Breast epithelium (tissue), 3 donors: ENCODE data around the gene ZNF761.
"Not testable (repeated sequence)": the region's sequence is repeated elsewhere in the genome, so short reads cannot be mapped to it uniquely, and the experiment has no call there.

Experiments
- CTCF ChIP-seq, 3 donors: fragments of 450-650 bp; IDR thresholded peaks; one replicate each; pipeline ENCODE4 v1.5.1; 2016 to 2017; ENCODE audit warnings: antibody characterized with exemption in 3 of 3, mild to moderate bottlenecking in 3 of 3, moderate library complexity in 3 of 3
- POLR2A ChIP-seq: fragments of 450-650 bp; IDR thresholded peaks from one replicate; pipeline ENCODE4 v1.6.1; 2016; ENCODE audit warnings: antibody characterized with exemption, mild to moderate bottlenecking, moderate library complexity

GRCh38 chr19:53468628-53469027 is 36.8 kb downstream of the ZNF761 start:
- TF ChIP-seq CTCF (IDR thresholded peaks at IDR 0.05); POLR2A: not testable (repeated sequence)
